ENCODE results near the gene C2CD2L.

GRCh38 chr11:119154178-119154577 lies 47.0 kb downstream of the C2CD2L start:
- TF ChIP-seq, protein P1, sequence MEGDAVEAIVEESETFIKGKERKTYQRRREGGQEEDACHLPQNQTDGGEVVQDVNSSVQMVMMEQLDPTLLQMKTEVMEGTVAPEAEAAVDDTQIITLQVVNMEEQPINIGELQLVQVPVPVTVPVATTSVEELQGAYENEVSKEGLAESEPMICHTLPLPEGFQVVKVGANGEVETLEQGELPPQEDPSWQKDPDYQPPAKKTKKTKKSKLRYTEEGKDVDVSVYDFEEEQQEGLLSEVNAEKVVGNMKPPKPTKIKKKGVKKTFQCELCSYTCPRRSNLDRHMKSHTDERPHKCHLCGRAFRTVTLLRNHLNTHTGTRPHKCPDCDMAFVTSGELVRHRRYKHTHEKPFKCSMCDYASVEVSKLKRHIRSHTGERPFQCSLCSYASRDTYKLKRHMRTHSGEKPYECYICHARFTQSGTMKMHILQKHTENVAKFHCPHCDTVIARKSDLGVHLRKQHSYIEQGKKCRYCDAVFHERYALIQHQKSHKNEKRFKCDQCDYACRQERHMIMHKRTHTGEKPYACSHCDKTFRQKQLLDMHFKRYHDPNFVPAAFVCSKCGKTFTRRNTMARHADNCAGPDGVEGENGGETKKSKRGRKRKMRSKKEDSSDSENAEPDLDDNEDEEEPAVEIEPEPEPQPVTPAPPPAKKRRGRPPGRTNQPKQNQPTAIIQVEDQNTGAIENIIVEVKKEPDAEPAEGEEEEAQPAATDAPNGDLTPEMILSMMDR (IDR thresholded peaks at IDR 0.05; ENCODE audit: insufficient read depth, low read depth, low read length): no peak
- TF ChIP-seq EZH2 (IDR thresholded peaks at IDR 0.05; ENCODE audit: insufficient read depth, low read length): no peak

Measured in astrocyte (in vitro differentiated cells and primary cell).